ENCODE results near the gene LMAN1. TPM values are rescaled to one million over a fixed set of nuclear protein-coding genes. Genes with fewer than 3 reads are reported as not detected.

LMAN1 gene
- total RNA-seq, 4 donors from 2014 or later: 30.2 to 200 (median 76.8) TPM

GRCh38 chr18:59279722-59280121, 79.3 kb downstream of the LMAN1 start:
- Histone ChIP-seq H3K4me3 (no peak overlapping the region), H3K4me1 (no peaks in the 10 kb centered on the region), H3K36me3 (no peaks in the 10 kb centered on the region), H3K27me3 (peaks cover 0 to 14% of the 10 kb centered on the region in 2 donors), H3K27ac (no peak overlapping the region), H3K9me3 (no peaks in the 10 kb centered on the region)
- no peak for DNase-seq
- no peak for TF ChIP-seq CTCF (IDR thresholded peaks at IDR 0.05)
- TF ChIP-seq POLR2A (IDR thresholded peaks at IDR 0.05): no peak
- intact Hi-C loops (cut with DNase I; ENCODE audit: low total_unique reads): no loop called here

- no peak for DNase-seq
- H3K4me1 ChIP-seq: no peaks in the 10 kb centered on the region
- TF ChIP-seq POLR2A (IDR thresholded peaks at IDR 0.05) (no peak), CTCF (IDR thresholded peaks at IDR 0.05) (no peak)
- intact Hi-C loops (cut with DNase I; ENCODE audit: low total_unique reads): no loop called here
- H3K27ac ChIP-seq: no peak overlapping the region
- H3K27me3 ChIP-seq: peaks cover 2 to 19% of the 10 kb centered on the region in 2 donors
- H3K36me3 ChIP-seq: no peaks in the 10 kb centered on the region
- no peaks in the 10 kb centered on the region for H3K9me3 ChIP-seq
- H3K4me3 ChIP-seq: no peak overlapping the region
Observed at GRCh38 chr18:59279193-59279592, 79.9 kb downstream of the LMAN1 start.

- H3K9me3 ChIP-seq: no peaks in the 10 kb centered on the region
- peaks cover 6 to 23% of the 10 kb centered on the region in 2 donors for H3K27me3 ChIP-seq
- H3K4me1 ChIP-seq: peaks cover 0 to under 1% of the 10 kb centered on the region in 2 donors
- intact Hi-C loops (cut with DNase I; ENCODE audit: low total_unique reads): no loop called here
- no peak overlapping the region for H3K4me3 ChIP-seq
- H3K36me3 ChIP-seq: no peaks in the 10 kb centered on the region
- TF ChIP-seq POLR2A (IDR thresholded peaks at IDR 0.05) (no peak), CTCF (IDR thresholded peaks at IDR 0.05) (no peak)
- no peak overlapping the region for H3K27ac ChIP-seq
- DNase-seq: no peak
Observed at GRCh38 chr18:59278793-59279192, 80.3 kb downstream of the LMAN1 start.

Other genes starting within 250 kb of the LMAN1 start
- gene SEC11C, start 219.4 kb downstream of the LMAN1 start, total RNA-seq: 100 to 1,000 TPM in 1 of 4 donors, 10 to 100 TPM in 1, 1 to 10 TPM in 2; 4.4 to 136 (median 24.7) TPM
- gene GRP, start 139.1 kb downstream of the LMAN1 start, total RNA-seq: not detected
- gene RAX, start 85.8 kb downstream of the LMAN1 start, total RNA-seq: not detected
- gene CPLX4, start 40.6 kb downstream of the LMAN1 start, total RNA-seq: not detected